GM18519 (cell line): ENCODE results near the gene IGSF1.
"Not testable (repeated sequence)": the region's sequence is repeated elsewhere in the genome, so short reads cannot be mapped to it uniquely, and the experiment has no call there.

Experiments
- ATAC-seq: cut with Tn5 transposase; IDR thresholded peaks from one replicate; pipeline ENCODE4 v1.9.1; 2021; ENCODE audit warnings: mild to moderate bottlenecking, moderate library complexity; ENCODE audit not compliant: unreplicated experiment, low FRiP score

Gene IGSF1

GRCh38 chrX:131271274-131271673, 17.8 kb downstream of the IGSF1 start:
- ATAC-seq: no peak

DNA sequence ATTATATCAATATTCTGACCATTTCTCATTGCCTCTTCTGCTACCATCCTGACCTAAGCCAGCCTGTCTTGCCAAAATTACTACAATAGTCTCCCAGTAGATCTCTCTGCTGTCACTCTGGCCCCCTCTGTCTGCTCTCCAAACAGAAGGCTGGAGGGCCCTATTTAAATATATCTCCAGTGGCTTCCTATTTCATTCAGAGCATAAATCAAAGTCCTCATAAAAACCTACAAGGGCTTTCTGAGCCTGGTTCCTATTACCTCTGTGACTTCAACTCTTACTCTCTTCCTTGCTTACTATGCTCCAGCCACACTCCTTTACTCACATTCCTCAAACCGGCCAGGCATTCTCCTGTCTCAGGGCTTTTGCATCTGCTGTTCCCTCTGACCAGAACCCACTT, 19.0 kb downstream of the IGSF1 start:
- ATAC-seq: no peak

GRCh38 chrX:131264665-131265064, 24.4 kb downstream of the IGSF1 start:
- ATAC-seq: no peak

DNA sequence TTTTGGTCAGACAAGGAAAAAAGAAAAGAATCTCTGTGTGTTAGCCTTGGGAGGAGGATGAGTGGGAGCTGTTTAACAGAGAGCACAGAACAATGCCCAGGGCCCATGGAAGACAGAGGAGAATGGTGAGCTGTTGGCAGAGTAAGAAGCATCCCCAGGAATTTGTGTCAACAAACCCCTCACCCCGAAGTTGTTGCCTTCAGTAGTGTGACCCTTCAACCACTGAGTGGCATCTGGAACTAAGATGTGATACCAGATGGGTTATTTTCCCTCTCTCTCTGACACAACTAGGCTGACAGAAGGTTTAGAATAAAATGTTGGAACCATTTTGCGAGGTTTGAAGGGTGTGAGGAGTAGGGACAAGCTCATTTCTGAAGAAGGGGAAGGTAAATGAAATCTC, 25.1 kb downstream of the IGSF1 start:
- ATAC-seq: no peak

DNA sequence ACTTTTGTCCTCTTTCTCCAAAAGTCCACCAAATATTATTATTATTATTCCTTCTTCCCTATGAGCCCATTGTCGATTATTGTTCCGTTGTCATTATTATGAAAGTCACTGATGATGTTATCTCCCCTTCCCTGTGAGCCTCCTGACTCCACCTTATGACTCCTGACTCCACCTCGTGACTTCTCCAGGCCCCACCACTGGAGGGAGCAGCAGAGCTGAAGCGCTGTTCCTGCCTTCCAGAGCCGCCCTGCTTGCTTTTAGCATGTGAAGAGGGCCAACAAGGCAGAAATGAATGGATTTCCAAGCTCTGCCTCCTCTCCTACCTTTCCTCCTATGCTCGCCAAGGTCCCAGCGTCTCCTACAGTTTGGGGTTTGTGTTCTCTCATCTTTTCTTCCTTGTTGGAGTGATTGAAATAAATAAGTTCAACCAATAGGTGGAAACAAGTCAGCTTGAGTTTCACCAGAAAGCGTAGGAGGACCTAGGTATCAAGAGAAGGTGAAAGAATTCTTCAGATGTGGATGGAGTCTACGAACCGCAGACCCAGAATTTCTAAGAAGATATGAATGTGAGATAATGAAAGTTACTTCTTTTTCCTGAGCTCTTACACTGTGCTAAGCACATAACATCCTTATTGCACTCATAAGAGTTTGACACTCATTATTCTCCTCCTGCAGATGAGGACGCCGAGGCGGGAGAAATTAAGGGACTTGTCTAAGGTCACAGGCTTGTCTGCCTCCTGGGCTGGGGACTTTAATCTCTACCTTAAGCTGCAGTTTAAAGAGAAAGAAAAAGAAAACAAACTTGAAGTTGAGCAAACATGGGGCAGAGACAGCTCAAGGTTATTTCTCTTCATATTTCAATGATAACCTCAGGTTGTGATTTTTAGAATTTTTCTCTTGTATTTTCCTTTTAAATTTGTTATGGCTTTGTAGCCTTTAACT, 26.1 kb downstream of the IGSF1 start:
- ATAC-seq: no peak

DNA sequence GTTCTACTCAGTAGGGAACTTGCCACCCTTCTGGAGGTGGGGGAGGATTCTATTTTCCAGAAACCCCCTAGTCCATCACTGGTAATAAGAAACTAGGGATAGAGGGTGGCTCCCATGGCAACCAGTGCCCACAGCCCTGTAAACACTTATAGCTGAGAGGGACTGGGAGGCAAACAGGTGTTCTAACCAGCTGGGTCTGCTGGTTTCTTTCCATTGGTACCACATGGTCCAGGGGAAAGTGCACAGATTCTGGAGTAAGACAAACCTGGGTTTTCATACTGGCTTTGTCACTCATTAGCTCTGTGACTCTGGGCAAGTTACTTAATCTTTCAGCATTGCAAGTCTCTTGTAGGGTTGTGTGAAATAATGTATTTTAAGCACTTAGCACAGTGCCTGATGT, 26.9 kb downstream of the IGSF1 start:
- ATAC-seq: no peak

GRCh38 chrX:131257367-131257766, 31.7 kb downstream of the IGSF1 start:
- no peak for ATAC-seq

GRCh38 chrX:131250984-131251738, 37.9 kb downstream of the IGSF1 start:
- ATAC-seq: not testable (repeated sequence)

DNA sequence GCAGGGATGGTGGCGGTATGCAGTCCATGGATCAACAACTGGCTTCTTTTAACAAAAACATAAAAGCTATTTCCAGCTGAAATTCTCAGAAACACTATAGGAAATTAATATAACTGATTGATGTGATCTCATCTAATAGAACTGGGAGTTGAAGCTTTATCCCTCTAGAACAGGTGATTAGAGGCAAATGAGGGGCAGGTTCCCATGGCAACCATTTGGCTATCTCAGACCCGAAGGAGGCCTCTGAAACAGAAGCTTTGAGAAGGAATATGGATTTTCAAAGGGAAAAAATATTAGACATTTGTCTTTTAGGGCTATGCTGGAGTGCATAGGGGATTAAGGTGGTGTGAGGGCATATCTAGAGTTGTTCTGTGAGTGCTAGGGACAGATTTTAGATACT, 50.0 kb downstream of the IGSF1 start:
- no peak for ATAC-seq

GRCh38 chrX:131237363-131237762, 51.7 kb downstream of the IGSF1 start:
- ATAC-seq: no peak

DNA sequence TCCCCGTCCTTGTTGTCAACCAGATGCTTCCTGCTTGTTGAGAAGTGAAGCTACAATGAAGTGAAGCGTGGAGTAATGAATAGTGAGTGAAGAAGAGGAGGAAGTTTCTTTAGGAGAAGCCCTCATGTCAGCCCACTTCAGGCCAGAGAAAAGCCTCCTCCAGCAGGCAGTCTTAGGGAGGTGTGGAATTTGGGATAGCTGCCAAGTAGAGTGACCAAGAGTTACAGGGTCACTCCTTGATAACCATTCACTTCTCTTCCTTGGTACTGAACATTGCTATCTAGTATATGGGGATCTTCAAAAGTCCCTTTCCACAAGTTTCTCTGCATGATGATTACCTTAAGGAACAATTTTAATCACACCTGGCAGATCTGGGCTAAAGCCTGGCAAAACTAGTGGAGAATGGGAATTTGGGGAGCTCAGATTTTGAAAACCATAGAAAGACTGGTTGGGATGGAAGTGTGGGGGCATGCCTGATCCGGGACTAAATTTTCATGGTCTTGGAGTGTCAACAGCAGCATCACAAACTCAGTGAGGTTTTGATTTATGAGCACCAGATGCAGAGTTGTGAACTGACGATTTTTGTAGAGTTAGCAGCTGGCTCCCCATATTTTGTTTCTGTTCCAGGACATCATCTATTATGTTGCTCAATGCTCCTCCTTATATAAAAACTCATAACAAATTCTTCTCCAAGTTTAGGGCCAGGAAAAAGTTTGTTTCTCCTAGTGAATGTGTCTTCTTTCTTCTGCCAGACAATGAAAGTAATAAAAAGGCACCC, 53.1 kb downstream of the IGSF1 start:
- ATAC-seq: no peak

- no peak for ATAC-seq
Measured at GRCh38 chrX:131227608-131228007, 61.5 kb downstream of the IGSF1 start.

DNA sequence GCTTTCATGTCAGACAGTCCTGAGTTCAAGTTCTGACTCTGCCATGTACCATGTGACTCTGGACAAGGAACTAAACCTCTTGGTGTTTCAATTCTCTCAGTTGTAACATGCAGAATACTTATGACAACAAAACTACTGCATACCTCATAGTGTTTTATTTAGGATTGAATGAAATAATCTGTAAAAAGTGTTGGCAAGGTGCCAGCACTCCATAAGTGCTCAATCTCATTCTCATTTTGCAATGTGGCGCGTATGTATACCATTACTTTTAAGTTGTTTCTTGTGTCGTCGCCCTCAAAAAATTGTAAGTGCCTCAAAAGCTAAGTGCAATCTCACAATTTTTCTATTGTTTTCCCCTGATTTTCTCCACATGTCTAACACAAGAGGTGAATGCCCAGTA, 62.5 kb downstream of the IGSF1 start:
- no peak for ATAC-seq

DNA sequence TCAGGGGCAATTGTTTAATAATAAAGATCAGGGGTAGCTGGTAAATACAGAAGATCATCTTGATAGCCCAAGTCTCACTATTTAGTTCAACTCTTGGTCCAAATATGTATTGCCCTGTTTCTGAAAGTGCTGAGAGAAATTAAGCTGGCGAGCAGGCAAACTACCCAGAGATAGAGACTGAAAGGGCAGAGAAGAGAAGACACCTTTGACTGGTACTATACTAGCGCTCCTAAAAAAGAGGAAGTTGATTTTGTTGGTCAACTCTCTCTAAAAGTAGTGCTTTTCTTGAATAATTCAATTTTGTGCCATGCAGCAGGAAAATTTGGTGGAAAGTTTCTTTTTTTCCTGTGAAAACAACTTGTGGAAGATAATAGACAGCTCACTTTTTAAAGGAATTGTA, 64.0 kb downstream of the IGSF1 start:
- ATAC-seq: no peak
